Stimulated activated CD8-positive, alpha-beta memory T cell treated with anti-CD3 and anti-CD28 coated beads, Interleukin-7, amount 100 ng/mL, for 48 hours (primary cell): Measurements from ENCODE around the gene CCDC194.

Experiments
- DNase-seq, 2 donors: peaks; one replicate each; pipeline ENCODE4 v3.0.0-alpha.2; 2020; ENCODE audit warnings: low read depth in 1 of 2; ENCODE audit errors: extremely low read depth in 1 of 2

Gene CCDC194

DNA sequence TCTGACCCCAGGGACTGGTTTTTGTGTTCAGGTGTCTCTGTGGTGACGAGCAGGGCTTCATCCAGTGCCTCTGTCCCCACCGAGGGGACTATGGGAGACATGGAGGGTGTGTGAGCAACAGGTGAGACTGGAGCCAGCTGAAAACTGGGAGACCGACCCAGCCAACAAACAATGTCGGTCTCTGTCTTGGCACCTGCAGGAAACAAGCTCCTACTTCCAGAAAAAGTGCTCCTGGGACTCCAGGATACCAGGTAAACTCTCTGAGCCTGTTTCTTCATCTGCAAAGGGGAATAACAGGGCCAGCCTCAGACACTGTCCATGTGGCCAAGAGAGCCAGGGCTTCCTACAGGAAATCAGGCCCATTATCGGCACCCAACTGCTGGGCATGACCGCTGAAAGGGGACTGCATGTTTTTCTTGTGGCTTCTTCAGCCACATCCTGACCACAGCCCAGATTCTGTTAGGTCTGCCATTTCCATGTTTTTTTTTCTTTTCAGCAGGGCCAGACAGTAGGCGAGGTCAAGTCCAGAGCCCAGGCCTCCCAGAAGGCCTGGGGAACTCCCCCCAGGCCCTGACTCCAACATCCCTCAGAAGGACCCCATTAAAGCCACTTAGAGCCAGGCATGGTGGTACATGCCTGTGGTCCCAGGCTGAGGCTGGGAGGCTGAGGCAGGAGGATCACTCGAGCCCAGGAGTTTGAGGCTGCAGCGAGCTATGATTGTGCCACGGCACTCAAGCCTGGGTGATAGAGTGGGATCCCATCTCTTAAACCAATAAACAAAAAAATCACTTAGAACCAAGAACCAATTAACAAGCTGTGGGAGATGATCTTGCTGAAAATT is 12.3 kb upstream of the CCDC194 start:
- DNase-seq: no peak

- DNase-seq: no peak
Observed at GRCh38 chr19:17405250-17406045, 11.5 kb upstream of the CCDC194 start, which contains the start of gene BST2. Gene BST2 (minus strand): TSS chr19:17405630. CDS start chr19:17405575, 55 bp downstream.

- no peak for DNase-seq
Observed at GRCh38 chr19:17404621-17405249, 10.7 kb upstream of the CCDC194 start.

GRCh38 chr19:17404015-17404414 is 10.0 kb upstream of the CCDC194 start:
- DNase-seq: no peak

DNA sequence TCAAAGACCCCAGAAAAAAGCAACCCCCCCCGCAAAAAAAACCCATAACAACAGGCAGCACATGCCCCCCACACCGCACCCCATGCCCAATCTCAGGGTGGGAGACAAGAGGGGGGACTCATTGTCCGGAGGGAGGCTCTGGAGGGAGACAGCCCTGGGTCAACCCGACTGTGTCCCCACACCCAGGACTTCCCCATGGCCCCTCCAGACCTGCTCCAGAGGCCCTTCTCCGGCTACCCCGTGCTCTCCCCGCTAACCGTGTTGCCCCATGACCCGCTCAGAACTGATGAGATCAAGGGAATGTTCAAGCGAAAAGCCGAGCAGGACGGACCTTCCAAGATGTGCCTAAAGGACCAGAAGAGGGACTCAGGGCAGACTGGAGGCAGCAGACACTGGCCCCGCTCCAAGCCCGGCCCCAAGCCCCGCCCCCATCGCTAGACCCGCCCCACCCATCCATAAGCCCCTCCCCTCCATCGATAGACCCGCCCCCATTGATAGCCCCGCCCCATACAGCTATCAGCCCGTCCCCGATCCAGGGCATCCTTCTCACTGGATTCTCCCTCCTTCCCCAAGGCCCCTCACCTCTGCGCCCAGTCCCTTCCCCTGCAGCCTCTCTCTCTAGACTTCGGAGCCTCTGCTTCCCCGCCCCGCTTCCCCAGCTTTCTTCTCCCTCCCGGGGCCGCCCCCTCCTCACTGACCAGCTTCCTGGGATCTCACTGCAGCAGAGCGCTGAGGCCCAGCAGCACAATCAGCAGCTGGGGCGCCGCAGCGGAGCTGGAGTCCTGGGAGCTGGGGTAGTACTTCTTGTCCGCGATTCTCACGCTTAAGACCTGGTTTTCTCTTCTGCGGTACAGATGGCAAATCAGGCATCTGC is 9.2 kb upstream of the CCDC194 start:
- DNase-seq: no peak

GRCh38 chr19:17401628-17402027 is 7.6 kb upstream of the CCDC194 start:
- DNase-seq: no peak

GRCh38 chr19:17398902-17399527 is 5.0 kb upstream of the CCDC194 start:
- DNase-seq: no peak

DNA sequence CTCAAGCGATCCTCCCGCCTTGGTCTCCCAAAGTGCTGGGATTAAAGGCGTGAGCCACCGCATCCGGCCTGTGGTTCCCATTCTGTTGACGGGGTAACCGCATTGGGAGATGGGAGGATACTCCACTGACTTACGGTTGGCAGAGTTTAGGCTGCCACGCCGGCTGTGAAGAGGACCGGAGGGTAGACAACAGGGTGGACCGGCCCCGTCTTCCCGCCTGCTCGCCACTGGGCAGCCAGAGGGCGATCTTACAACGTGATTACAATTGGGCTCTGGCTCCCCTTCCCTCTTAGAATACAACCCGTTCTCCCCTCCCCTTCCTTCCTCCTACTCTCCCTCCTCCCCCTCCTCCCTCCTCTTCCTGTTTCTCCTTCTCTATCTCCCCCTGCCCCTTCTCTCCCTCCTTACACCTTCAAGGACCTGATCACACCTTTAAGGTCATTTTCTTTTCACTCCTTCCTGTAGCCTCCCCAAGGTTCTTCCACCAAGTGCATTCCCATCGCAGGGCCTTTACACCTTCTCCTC is 957 bp upstream of the CCDC194 start:
- peak; percentile 36 to 56 for DNase-seq

DNA sequence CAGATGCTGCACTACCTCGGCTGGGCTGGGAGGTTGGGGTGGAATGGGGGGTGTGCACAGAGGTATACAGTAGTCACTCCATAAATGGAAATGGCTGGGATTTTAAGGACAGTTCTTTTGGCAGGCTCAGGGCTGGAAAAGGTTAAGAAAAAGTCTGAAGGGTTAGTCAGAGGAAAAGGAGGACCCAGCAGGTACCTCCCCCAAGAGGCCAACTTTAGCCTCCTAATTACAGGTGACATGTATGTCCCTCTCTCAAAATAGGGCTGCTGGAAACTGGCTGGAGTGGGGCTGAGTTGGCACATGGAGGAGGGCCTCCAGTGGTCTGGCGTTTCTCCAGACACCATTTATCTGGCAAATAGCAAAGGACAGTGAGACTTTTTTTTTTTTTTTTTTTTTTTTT is 994 bp downstream of the CCDC194 start:
- DNase-seq: no peak

DNA sequence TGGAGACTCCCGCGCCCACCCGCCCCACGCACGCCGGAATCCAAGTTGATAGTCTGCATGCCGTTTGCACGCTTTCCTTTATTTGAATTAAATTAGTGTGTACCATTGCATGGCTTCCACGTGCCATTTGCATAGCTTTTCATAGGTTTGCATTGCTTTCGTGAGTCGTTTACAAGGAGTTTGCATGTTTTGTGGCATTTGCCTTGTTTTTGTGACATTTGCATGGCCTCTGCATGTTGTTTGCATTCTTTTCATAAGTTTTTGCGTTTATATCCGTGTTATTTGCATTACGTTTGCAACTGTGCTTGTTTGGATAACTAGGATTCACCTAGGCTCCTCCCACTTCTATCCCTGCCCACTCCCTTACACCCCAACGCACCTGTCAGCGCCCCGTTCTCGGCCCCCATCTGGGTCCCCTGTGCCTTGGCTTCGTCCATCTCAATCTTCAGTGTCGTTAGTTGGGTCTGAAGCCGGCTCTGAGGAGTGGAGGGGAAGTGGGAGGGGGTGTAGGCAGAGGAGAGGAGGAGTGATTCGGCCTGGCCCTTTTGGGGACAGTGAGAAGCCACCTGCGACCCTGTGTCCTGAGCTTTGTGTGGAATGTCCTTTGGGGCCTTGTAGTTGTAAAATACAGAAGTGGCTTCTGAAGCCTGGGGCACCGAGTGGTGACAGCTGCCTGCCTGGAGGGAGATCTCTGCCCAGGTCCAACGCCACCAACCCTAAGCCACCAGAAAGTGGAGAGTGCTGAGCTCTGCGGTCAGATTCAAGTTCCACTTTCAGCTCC is 2.4 kb downstream of the CCDC194 start:
- DNase-seq: no peak

- DNase-seq: peak; percentile 84 to 87
Observed at GRCh38 chr19:17390665-17391370, 3.2 kb downstream of the CCDC194 start.

DNA sequence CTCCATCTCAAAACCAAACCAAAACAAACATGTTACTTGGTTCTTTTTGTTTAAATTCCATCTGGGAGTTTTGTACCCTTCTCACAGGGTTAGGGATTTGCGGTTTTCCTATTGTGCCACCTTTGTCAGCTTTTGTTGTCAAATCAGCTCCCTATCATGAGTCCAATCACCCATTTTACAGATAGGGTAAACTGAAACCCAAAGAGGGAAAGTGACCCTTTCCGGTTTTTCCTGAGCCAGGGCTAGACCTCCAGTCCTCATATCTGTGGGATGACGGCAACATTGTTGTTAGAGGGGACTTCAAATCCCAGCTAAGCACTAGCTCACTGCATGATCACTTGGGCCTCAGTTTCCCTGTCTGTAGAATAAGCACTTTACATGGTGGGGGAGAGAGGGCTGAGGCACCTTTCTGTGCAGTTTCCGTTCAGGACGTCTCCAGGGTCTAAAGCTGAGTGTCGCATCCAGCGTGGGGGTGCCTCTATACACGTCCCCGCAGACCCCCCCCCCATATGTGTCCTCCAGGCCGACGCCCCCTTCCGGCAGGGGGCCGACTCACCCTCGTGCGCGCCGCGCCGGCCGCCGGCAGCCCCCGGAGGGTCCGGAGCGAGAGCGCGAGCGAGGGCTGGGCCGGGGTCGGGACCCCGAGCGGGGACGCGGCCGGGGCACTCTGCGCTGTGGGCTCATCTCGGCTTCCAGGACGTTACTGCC is 3.9 kb downstream of the CCDC194 start:
- DNase-seq: no peak

DNA sequence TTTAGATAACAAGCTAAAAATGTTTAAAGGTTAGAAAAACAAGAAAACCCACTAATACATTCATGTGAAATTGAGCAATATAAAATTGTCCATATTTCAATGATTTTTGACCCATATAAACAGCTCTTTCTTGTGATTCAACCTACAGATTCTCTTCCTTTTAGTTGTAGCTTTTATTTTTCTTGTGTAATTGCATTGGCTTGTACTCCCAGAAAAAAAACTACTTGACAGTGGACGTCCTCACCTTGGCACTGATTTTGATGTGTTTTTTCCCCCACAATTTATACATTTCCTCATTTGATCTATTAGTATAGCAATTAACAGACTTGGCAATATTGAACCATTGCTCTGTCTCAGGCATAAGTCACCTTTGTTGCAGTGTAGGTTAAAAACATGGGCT is 4.7 kb downstream of the CCDC194 start:
- no peak for DNase-seq

DNA sequence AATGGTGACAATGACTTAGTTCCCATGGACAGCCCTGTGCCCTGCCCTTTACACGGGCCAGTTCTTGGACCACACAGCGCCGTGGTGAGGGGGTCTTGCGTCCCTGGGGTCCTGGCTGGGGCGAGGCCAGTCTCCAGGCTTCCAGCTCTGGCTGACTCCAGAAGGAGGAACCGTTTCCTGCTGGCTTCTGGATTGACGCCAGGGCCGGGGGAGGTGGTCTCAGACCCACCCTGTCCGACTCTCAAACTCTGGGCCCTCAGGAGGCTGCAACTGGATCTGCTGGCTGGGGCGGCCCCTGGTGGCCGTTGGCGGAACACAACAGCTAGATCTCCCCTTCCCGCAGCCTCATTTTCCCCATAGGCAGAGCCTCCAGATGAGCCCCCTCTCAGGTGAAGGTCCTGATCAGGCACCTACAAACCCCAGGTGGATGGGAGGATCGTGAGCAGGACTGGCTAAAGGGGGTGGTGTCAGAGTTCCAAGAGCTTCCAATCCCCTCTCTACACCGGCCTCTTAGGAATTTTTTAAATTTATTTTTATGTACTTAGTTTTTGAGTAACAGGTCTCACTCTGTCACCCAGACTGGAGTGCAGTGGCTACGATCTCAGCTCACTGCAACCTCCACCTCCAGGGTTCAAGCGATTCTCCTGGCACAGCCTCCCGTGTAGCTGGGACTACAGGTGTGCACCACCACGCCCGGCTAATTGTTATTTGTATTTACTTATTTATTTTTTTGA is 8.0 kb downstream of the CCDC194 start:
- peak in 1 of 2 donors; percentile 40 for DNase-seq

DNA sequence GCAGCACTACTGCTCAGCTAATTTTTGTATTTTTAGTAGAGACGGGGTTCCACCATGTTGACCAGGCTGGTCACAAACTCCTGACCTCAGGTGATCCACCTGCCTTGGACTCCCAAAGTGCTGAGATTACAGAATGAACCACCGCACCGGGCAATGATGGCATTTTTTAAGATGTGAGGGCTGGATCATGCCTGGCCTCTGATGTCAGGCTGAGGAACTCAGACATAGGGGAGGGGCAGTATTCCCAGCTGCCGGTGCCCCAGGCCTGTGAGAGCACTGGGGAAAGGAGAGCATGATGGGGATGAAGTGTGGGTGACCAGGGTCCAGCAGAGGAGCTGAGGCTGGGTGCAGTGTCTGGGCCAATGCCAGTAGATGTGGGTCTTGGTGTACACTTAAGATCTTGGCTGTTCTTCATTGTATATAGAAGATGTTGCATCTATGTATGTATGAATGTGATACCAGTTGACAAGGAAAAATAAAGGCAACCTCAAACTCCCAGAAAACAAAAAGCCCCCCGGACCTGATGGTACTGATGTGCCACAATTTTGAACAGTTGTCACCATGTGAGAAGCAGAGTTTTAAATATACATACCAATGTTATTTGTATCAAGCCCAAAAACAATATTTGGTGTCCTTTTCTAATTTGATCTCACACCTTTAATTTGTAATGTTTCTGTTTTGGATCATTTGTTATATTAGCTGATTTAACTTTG is 13.4 kb downstream of the CCDC194 start:
- no peak for DNase-seq

DNA sequence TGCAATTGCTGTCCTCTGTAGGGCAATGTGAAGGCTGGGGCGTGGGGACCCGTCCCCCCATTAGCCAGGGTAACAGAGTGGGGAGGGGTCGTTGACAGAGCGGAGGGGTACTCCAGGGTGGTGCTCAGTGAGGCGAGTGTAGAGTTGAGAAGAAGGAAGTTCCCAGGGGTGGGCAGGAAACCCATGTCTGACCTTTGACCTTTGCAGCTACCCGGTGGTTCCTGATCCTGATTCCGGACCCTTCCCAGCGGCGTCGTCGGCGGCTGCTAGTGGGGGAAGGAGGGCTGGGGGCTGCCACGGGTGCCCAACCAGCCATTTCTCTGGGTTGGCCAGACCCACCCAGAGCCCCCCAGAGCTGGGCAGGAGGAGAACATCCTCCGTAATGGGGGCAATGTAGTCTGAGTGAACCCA is 14.8 kb downstream of the CCDC194 start:
- DNase-seq: no peak

DNA sequence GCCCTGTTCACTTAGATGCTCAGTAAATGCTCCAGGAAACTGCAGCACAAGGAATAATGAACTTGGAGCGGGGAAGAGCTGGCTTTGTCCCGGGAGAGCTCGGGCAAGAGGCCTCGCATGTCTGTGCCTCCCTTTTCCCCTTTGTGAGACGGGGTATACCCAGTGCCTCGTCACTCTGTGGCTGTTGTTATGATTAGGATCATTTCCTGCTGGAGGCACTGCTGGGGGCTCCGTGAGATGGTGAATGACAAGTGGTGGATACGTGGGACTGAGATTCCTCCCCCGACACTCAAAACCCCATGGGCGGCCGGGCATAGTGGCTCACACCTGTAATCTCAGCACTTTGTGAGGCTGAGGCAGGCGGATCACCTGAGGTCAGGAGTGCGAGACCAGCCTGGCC is 15.7 kb downstream of the CCDC194 start:
- no peak for DNase-seq
